Suprapubic skin (tissue), 4 donors: ENCODE results near the gene FAM89A.

Experiments used
- CTCF ChIP-seq, 2 donors: fragments of 200-600 bp in 1 of 2; fragments of 450-650 bp in 1 of 2; sonication (generic) in 1 of 2; IDR thresholded peaks; one replicate each; pipeline ENCODE4 v1.5.1; 2016 to 2019; ENCODE audit warnings: antibody characterized with exemption in 2 of 2, mild to moderate bottlenecking in 1 of 2, moderate library complexity in 1 of 2
- POLR2A ChIP-seq, 2 donors: fragments of 450-650 bp; IDR thresholded peaks; one replicate each; pipeline ENCODE4 v1.6.1; 2017; ENCODE audit warnings: antibody characterized with exemption in 2 of 2, mild to moderate bottlenecking in 2 of 2, moderate library complexity in 2 of 2
- POLR2AphosphoS5 ChIP-seq, 3 donors: sonication (generic); formaldehyde crosslinking; IDR thresholded peaks; one replicate each; pipeline ENCODE4 v1.6.1; 2017; ENCODE audit warnings: antibody characterized with exemption in 3 of 3

GRCh38 chr1:230992100-230992774 is 47.8 kb downstream of the FAM89A start:
- TF ChIP-seq POLR2A (IDR thresholded peaks at IDR 0.05): no peak
- no peak for TF ChIP-seq POLR2AphosphoS5 (IDR thresholded peaks at IDR 0.05)
- no peak for TF ChIP-seq CTCF (IDR thresholded peaks at IDR 0.05)
